T47D (cell line): ENCODE data around the gene PHLPP1.

Experiments used
- DNase-seq, 2 experiments: peaks; one replicate each; pipeline versions ENCODE4 v3.0.0 to v3.0.0-alpha.2; 2011 to 2012; ENCODE audit warnings: low read depth in 1 of 2, low spot score in 1 of 2
- JUND ChIP-seq: IDR thresholded peaks from 2 replicates; pipeline ENCODE4 v1.6.1; 2012; ENCODE audit warnings: low read depth
- in situ Hi-C: cut with HindIII; loops from 2 replicates; pipeline ENCODE4 v1.10.0; 2016; ENCODE audit warnings: low sequenced_read_pairs, low pct_unique_long_range_greater_than_20kb

Gene PHLPP1

GRCh38 chr18:62954366-62954765 is 239.0 kb downstream of the PHLPP1 start:
- no peak for TF ChIP-seq JUND
- no peak for DNase-seq
- in situ Hi-C loops = no loop called here

DNA sequence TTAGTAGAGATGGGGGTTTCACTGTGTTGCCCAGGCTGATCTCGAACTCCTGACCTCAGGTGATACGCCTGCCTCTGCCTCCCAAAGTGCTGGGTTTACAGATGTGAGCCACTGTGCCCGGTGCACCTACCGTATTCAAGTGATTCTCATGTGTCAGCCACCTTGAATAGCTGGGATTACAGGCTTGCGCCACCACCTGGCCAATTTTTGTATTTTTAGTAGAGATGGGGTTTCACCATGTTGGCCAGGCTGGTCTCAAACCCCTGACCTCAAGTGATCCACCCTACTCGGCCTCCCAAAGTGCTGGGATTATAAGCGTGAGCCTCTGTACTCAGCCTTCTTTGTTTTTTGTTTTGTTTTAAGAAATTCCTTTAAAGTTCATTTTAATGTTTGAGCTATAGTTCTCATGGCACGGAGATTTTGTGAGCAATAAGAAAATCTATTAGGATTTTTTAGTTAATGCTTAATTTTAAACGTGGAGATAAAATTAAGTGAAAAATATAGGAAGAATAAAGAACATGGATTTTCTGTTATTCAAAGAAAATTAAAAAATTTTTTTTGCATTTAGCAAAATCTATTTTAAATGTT is 242.6 kb downstream of the PHLPP1 start:
- peak in 1 of 2 experiments; percentile 64 for DNase-seq
- TF ChIP-seq JUND = no peak
- in situ Hi-C loops = no loop called here

DNA sequence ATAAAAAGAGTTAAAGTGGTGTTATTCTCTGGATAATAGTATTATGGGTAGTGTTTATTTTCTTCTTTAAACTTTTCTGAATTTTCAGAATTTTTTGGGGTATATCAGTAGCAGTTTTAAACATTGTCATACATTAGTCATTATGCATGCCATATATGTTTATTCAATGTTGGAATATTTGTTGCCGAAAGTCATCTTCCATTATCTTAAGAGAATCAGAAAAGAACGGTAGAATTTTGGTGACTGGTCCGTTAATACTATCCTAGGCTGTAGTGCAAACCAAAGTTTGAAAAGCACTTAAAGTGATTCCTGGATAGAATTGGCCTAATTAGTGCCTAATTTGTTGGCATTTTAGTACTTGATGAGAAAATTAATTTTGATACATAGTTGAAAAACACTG is 244.1 kb downstream of the PHLPP1 start:
- TF ChIP-seq JUND = no peak
- in situ Hi-C loops = no loop called here
- no peak for DNase-seq

DNA sequence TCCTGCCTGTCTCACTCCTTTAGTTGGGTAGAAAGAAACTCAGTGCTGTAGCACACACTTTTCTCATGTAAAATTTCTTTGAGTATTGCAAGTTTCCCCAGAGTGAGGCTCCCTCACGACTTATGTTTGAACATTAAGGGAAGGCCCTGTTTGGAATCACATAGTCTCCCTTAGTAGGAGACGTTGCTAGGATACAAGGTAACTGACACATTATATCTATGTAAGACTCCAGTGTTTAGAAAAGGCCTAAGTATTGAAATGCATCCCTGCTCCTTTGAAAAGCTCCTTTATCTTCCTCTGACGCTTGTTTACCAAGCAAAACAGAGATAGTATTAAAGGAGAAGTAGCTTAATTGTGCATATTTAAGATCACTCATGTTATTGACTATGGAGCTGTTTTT is 248.2 kb downstream of the PHLPP1 start:
- in situ Hi-C loops = no loop called here
- no peak for DNase-seq
- no peak for TF ChIP-seq JUND

DNA sequence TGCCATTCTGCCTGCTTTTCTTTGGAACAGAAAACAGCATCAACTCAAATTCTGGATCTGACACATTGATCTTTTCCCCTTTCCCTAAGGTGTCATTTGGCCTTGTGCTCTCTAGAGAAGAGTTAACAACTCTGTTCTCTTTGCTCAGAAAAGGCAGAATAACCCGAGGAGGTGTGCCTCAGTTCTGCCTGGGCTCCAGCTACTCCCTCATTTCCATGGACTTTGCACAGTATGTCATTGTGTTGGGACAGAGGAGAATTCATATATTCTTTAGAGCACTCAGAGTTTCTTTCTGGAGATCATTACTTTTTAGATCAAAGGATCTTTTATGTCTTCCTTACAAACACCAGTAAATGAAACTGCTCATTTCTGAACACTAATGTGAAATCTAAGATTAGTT is 249.1 kb downstream of the PHLPP1 start:
- DNase-seq = no peak
- no peak for TF ChIP-seq JUND
- in situ Hi-C loops = no loop called here

DNA sequence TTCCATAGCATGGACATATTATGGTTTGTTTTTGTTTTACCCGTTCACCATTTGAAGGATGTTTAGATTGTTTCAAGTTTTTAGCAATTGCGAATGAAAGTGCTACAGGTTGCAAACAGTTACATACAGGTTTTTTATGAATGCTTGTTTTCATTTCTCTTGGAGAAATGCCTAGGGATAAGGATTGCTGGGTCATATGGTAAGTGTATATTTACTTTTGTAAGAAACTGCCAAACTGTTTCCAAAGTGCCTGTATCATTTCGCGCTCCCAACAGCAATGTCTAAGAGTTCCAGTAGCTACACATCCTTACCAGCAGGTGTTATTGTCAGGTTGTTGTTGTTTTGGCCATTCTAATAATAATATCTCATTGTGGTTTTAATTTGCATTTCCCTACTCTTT is 251.7 kb downstream of the PHLPP1 start:
- no peak for DNase-seq
- in situ Hi-C loops = no loop called here
- TF ChIP-seq JUND = no peak

DNA sequence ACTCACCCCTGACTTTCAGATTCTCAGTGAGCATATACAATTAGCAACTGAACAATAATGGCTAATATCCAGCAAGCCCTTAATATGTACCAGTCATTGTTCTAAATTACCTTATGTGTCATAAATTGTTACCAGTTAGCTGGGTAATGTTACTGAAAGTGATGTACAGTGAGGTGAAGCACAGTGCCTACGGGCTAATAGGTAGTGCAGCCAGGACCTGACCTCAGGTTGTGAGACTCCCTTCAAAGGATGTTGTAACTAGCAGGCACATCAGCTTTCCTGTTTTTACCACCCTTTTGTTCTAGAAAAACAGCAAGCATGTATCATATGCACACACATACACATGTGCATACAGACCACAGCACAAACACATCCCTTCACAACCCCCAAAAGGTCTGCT is 258.3 kb downstream of the PHLPP1 start:
- in situ Hi-C loops = no loop called here
- DNase-seq = no peak
- TF ChIP-seq JUND = no peak

- in situ Hi-C loops = no loop called here
Observed at GRCh38 chr18:62974388-62974787, 259.0 kb downstream of the PHLPP1 start.

GRCh38 chr18:62974928-62975675 is 259.8 kb downstream of the PHLPP1 start:
- in situ Hi-C loops = no loop called here
- no peak for TF ChIP-seq JUND
- DNase-seq = no peak

More at GRCh38 chr18:62974388-62974787, 259.0 kb downstream of the PHLPP1 start:
- no peak for DNase-seq
- no peak for TF ChIP-seq JUND

DNA sequence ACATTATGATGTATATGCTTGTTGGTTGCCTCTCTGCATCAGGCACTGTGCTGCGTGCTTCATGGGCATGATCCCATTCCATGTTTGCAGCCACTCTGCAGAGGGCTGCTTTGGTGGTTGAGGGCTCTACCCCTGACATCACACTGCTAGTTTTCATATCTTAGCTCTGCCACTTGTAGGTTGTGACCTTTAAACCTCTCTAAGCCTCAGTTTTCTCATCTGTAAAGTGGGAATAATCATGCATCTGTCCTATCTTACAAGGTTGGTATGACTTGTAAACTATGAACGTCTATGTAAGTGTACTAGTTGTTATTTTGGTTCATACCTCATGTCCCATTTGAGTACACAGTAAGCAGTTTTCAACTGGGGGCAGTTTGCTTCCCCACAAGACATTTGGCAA is 260.4 kb downstream of the PHLPP1 start:
- TF ChIP-seq JUND = no peak
- in situ Hi-C loops = no loop called here
- no peak for DNase-seq

- TF ChIP-seq JUND = no peak
- in situ Hi-C loops = no loop called here
- DNase-seq = no peak
Observed at GRCh38 chr18:62976227-62976626, 260.9 kb downstream of the PHLPP1 start.

GRCh38 chr18:62977512-62977911 is 262.2 kb downstream of the PHLPP1 start:
- no peak for DNase-seq
- in situ Hi-C loops = no loop called here
- TF ChIP-seq JUND = no peak

DNA sequence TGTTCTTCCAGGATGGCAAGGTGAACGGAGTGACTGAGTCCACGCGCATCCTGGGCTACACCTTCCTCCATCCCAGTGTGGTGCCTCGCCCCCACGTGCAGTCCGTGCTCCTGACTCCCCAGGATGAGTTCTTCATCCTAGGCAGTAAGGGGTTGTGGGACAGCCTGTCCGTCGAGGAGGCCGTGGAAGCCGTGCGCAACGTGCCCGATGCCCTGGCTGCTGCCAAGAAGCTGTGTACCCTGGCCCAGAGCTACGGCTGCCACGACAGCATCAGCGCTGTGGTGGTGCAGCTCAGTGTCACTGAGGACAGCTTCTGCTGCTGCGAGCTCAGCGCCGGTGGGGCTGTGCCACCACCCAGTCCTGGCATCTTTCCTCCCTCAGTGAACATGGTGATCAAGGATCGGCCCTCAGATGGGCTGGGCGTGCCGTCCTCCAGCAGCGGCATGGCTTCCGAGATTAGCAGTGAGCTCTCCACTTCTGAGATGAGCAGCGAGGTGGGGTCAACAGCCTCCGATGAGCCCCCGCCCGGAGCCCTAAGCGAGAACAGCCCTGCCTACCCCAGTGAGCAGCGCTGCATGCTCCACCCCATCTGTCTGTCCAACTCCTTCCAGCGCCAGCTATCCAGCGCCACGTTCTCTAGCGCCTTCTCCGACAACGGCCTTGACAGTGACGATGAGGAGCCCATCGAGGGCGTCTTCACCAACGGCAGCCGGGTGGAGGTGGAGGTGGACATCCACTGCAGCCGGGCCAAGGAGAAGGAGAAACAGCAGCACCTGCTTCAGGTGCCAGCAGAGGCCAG is 263.1 kb downstream of the PHLPP1 start:
- TF ChIP-seq JUND = no peak
- in situ Hi-C loops = no loop called here
- DNase-seq = no peak

DNA sequence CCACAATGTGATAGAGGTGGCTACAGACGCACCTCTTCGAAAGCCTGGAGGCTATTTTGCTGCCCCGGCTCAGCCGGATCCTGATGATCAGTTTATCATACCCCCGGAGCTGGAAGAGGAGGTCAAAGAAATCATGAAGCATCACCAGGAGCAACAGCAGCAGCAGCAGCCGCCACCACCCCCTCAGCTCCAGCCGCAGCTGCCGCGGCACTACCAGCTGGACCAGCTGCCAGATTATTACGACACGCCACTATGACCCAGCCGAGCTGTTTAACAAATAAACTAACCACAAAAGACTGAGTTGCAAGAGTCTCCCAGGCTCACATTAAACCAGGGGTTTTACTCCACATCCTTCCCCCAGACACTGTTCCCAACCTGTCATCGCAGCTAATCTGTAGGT is 263.8 kb downstream of the PHLPP1 start:
- TF ChIP-seq JUND = no peak
- DNase-seq = peak in 1 of 2 experiments; percentile 51
- in situ Hi-C loops = no loop called here
